Astrocyte of the cerebellum (primary cell): Measurements from ENCODE around the gene SERPINB12.

ENCODE experiments used
- DNase-seq: peaks from one replicate; pipeline ENCODE4 v3.0.0-alpha.2; 2011; ENCODE audit warnings: low read depth
- H3K4me3 ChIP-seq: 2 replicates; pipeline ENCODE4 v1.5.1; 2011; ENCODE audit warnings: mild to moderate bottlenecking, low read depth, low read length, moderate library complexity
- in situ Hi-C: cut with HindIII; loops from 2 replicates; pipeline ENCODE4 v1.10.0; 2017; ENCODE audit warnings: low sequenced_read_pairs
- TF ChIP-seq, protein P1 (sequence below): IDR thresholded peaks from 2 replicates; pipeline ENCODE4 v1.5.1; 2012; ENCODE audit warnings: low read length, low read depth, moderate library complexity, mild to moderate bottlenecking; ENCODE audit errors: missing control alignments

Gene SERPINB12

DNA sequence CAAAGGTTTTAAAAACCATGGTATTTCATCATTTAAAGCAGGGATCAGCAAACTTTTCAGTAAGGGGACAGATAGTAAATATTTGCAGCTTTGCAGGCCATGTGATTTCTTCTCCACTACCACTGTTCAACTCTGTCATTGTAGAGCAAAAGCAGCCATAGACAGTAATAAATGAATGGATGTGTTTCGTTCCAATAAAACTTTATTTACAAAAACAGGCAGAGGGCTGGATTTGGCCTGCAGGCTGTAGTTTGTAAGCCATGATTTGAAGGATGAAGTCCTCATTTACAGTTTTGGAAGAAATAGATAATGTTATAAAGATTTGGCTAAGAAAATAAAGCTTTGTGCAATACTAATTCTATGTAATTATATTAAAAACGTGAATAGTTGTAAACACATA lies 1.8 kb downstream of the SERPINB12 start:
- TF ChIP-seq, protein P1, sequence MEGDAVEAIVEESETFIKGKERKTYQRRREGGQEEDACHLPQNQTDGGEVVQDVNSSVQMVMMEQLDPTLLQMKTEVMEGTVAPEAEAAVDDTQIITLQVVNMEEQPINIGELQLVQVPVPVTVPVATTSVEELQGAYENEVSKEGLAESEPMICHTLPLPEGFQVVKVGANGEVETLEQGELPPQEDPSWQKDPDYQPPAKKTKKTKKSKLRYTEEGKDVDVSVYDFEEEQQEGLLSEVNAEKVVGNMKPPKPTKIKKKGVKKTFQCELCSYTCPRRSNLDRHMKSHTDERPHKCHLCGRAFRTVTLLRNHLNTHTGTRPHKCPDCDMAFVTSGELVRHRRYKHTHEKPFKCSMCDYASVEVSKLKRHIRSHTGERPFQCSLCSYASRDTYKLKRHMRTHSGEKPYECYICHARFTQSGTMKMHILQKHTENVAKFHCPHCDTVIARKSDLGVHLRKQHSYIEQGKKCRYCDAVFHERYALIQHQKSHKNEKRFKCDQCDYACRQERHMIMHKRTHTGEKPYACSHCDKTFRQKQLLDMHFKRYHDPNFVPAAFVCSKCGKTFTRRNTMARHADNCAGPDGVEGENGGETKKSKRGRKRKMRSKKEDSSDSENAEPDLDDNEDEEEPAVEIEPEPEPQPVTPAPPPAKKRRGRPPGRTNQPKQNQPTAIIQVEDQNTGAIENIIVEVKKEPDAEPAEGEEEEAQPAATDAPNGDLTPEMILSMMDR, result no peak
- no peak for DNase-seq
- in situ Hi-C loops, result no loop called here

DNA sequence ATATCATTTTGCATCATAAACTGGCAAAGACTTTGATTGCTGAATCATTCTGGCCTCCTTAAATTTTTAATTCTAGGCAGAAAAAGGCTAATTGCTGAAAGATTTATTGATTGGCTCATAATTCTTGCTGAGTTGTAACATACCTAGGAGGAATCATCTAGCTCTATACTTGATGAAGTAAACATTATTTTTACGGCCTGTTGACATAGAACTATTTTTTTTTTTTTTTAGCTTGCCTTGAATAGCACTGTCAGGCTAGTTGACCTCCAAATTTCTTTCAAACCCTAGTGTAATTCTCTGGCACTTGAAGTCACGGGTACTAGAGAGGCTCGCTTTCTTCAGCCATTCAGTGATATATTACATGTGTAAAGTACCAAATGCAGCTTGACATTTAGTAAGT lies 2.8 kb downstream of the SERPINB12 start:
- H3K4me3 ChIP-seq, result no peak overlapping the region
- TF ChIP-seq, protein P1, result no peak
- in situ Hi-C loops, result no loop called here
- no peak for DNase-seq

More for the DNA sequence above, 1.8 kb downstream of the SERPINB12 start:
- H3K4me3 ChIP-seq, result no peak overlapping the region

DNA sequence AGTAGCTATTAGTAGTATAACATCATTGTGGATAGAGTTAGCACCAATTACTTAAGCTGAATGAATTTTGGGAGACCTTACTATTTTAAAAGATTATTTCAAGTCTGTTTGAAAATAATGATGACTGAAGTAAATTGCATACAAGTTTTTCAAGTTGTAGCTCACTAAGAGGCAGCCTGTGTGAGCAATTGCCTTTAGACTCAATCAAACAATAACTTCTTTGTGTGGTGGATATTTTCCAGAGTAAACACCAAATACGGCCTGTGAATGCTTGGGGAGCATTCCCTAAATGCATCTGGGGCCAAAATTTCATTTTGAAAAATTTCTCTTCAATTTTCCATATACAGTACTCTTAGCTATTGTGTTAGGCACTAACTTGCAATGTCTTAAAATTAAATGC lies 7.9 kb downstream of the SERPINB12 start:
- in situ Hi-C loops, result no loop called here
- H3K4me3 ChIP-seq, result no peak overlapping the region
- TF ChIP-seq, protein P1, result no peak
- DNase-seq, result no peak

DNA sequence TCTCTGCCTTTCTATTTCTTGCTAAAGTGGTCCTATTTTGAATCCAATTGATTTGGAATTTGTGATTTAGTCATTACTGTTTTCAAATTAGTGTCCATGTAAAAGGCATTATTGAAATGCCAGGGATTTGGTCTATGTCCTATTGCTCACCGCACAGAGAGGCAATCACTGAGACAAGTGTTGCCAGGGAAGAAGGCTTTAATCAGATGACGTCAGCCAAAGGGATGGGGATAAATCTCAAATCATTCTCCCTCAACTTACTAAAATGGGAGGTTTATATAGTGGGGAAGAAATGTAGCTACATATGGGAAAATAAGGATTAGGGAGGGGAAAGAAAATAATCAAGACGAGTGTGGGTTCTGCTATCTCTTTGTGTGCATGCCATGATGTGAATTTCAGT lies 9.6 kb downstream of the SERPINB12 start:
- in situ Hi-C loops, result no loop called here
- TF ChIP-seq, protein P1, result no peak

DNA sequence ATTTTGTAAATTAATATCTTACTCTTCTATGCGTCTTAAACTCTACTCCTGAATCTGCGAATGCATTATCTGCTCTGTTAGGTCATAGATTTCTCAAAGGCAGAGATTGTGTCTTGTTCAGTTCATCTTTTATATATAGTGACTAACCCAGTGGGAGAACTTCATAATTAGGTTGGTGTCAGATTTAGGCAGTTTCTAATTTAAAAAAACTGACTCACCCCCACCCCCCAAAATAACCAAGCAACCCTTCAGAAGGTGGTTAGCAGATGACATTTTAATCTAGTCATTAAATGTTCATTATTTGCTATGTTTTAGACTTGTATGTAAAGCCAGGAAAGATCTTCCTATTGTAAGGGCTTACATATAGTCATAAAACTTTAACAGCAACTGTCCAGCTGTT lies 10.4 kb downstream of the SERPINB12 start:
- TF ChIP-seq, protein P1, result no peak
- in situ Hi-C loops, result no loop called here
- DNase-seq, result no peak
- no peak overlapping the region for H3K4me3 ChIP-seq

More for the DNA sequence above, 9.6 kb downstream of the SERPINB12 start:
- H3K4me3 ChIP-seq, result no peak overlapping the region
- no peak for DNase-seq

DNA sequence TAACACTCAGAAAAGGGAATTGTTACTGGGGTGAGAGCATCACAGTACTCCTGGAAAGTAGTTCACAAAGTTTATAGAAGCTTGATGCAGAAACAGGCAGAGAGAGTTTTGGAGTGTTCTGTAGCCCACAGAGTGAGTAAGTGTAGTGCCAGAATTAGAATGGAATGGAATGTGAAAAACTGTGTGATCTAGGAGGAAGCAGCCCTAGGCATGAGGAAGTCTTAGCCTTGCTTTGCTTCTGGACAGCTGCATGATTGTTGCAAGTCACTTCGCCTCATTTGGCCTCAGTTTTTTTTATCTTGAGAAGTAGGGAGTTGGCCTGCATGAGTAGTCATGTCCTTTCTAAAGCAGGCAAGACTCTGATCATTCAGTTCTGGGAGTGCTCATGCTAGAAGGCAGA lies 10.9 kb downstream of the SERPINB12 start:
- DNase-seq, result no peak
- in situ Hi-C loops, result no loop called here
- no peak overlapping the region for H3K4me3 ChIP-seq
- TF ChIP-seq, protein P1, result no peak
